ENCODE measurements around the gene OGFR.

OGFR gene

DNA sequence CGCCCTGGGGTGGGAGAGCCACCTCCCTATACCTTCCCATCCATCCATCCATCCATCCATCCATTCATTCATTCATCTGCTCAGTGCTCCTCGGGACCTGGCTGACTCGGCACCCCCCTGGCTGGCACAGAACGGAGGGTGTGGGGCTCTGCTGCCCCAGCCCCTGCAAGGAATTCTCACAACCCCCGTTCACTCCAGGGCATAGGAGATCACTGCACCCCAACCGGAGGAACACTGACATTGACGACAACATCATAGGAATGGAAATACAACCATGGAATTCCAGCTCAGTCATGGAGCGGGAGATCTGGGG is 36.4 kb upstream of the OGFR start:
- DNase-seq (ENCODE audit: insufficient read length, low spot score): no peak
- no peak for FAIRE-seq
- TF ChIP-seq POLR2A (IDR thresholded peaks at IDR 0.05; ENCODE audit: low read depth, low read length): no peak
- no peak for TF ChIP-seq POU2F2 (IDR thresholded peaks at IDR 0.05; ENCODE audit: low read depth, low read length)
- no peak for TF ChIP-seq SPI1 (IDR thresholded peaks at IDR 0.05; ENCODE audit: low read depth, low read length)
- TF ChIP-seq POLR2AphosphoS5 (IDR thresholded peaks at IDR 0.05; ENCODE audit: low read depth, low read length): no peak
- TF ChIP-seq PAX5 (IDR thresholded peaks at IDR 0.05; ENCODE audit: insufficient read depth, low read length, severe bottlenecking): no peak
- no peak for TF ChIP-seq TAF1 (IDR thresholded peaks at IDR 0.05; ENCODE audit: low read depth, low read length)

DNA sequence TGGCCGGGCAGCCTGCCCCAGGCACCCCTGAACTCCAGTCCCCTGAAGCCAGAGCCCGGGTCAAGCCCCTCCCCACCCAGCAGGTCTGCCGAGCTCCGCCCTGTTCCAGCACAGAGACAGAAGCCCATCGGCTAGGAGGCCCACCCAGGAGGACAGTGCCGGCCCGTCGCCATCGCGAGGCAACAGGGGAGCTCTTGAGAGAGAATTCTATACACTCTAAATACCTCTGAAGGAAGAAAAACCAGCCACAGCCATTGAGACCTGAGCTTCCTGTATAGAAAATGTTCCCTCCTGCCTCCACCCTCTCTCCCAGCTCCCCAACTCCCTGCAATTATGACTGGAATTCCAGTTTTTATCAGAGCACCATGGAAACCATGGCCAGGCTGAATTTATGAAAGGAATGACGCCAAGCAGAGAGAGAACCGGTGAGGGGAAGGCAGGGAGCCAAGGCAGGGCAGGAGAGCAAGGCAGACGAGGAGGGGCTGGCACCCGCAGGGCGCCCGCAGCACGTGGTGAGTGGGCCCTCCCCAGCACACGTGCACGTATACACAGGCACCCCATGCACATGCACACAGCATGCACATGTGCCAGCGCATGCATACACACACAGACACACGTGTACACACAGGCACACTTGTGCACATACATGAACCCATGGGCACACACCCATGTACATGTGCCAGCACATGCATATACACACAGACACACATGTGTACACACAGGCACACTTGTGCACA is 35.9 kb upstream of the OGFR start:
- TF ChIP-seq POLR2AphosphoS5 (IDR thresholded peaks at IDR 0.05; ENCODE audit: low read depth, low read length): no peak
- TF ChIP-seq POLR2A (IDR thresholded peaks at IDR 0.05; ENCODE audit: low read depth, low read length): no peak
- TF ChIP-seq PAX5 (IDR thresholded peaks at IDR 0.05; ENCODE audit: insufficient read depth, low read length, severe bottlenecking): no peak
- no peak for TF ChIP-seq POU2F2 (IDR thresholded peaks at IDR 0.05; ENCODE audit: low read depth, low read length)
- no peak for TF ChIP-seq TAF1 (IDR thresholded peaks at IDR 0.05; ENCODE audit: low read depth, low read length)
- TF ChIP-seq SPI1 (IDR thresholded peaks at IDR 0.05; ENCODE audit: low read depth, low read length): no peak
- DNase-seq (ENCODE audit: insufficient read length, low spot score) (no peak), FAIRE-seq (peak; percentile 23)

DNA sequence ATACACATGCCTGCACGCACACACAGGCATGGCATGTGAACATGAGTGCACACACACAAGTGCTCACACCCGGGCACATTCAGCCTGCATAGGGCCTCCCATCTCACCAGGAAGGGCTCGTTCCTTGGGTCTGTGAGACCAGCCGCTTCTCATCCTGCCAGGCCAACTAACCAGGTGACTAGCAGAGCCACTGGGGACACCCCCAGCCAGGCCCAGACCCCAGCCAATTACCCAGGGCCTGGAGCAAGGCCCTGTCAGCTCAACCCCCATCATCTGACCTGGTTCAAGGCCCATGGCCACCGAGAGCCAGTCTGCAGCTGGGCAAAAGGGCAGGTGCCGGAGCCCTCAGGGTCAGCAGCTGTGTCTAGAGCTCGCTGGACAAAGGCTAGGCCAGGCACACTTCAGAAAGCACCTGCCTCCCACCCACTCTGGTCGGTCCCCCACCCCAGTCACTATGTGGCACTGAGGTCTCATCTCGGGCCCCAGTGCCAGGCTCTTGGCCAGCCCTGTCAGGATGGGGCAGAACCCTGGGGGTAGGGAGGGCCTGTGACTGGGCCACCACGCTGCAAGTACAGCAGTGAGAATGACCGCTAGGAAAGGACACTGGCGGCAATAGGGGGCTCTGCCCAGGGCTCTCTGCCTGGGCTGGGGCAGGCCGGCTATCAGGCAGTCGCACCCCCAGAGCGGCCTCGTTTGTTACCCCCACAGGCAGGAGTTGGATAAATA is 35.1 kb upstream of the OGFR start:
- no peak for DNase-seq (ENCODE audit: insufficient read length, low spot score)
- TF ChIP-seq TAF1 (IDR thresholded peaks at IDR 0.05; ENCODE audit: low read depth, low read length) (no peak), POU2F2 (IDR thresholded peaks at IDR 0.05; ENCODE audit: low read depth, low read length) (no peak), POLR2AphosphoS5 (IDR thresholded peaks at IDR 0.05; ENCODE audit: low read depth, low read length) (no peak), PAX5 (IDR thresholded peaks at IDR 0.05; ENCODE audit: insufficient read depth, low read length, severe bottlenecking) (no peak), POLR2A (IDR thresholded peaks at IDR 0.05; ENCODE audit: low read depth, low read length) (no peak), SPI1 (IDR thresholded peaks at IDR 0.05; ENCODE audit: low read depth, low read length) (no peak)
- no peak for FAIRE-seq

DNA sequence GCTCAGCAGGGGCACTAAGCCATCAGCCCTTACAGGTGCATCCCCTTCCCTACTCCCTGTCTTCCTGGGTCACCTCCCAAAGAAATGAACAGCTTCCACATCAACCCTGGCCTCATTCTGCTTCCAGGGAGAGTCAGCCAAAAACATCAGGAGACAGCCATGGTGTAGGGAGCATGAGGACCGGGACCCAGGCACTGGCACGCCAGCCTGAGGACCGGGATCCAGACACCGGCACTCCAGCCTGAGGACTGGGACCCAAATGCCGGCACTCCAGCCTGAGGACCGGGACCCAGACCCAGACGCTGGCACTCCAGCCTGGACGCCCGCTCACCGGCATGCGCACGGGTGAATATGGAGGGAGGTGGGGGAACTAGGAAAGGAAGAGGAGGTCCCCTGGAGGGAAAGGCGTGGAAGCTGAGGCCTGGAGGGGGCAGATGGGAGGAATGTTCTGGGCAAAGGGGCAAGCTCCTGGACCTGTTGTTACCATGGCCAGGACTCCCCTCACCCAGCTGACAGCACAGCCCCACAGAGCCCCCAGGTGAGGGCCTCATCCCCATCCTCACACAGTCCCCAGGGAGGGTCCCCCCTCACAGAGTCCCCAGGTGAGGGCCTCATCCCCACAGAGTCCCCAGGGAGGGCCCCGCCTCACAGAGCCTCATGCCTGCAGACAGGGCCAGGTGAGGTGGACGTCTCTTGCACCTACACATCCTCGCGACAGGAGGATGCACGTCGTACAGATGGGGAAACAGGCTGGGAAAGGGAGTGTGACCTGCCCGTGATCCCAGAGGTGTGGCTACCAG is 34.3 kb upstream of the OGFR start:
- no peak for FAIRE-seq
- no peak for DNase-seq (ENCODE audit: insufficient read length, low spot score)
- TF ChIP-seq PAX5 (IDR thresholded peaks at IDR 0.05; ENCODE audit: insufficient read depth, low read length, severe bottlenecking): no peak
- TF ChIP-seq SPI1 (IDR thresholded peaks at IDR 0.05; ENCODE audit: low read depth, low read length): no peak
- TF ChIP-seq POLR2AphosphoS5 (IDR thresholded peaks at IDR 0.05; ENCODE audit: low read depth, low read length): no peak
- TF ChIP-seq POLR2A (IDR thresholded peaks at IDR 0.05; ENCODE audit: low read depth, low read length): no peak
- no peak for TF ChIP-seq POU2F2 (IDR thresholded peaks at IDR 0.05; ENCODE audit: low read depth, low read length)
- TF ChIP-seq TAF1 (IDR thresholded peaks at IDR 0.05; ENCODE audit: low read depth, low read length): no peak

DNA sequence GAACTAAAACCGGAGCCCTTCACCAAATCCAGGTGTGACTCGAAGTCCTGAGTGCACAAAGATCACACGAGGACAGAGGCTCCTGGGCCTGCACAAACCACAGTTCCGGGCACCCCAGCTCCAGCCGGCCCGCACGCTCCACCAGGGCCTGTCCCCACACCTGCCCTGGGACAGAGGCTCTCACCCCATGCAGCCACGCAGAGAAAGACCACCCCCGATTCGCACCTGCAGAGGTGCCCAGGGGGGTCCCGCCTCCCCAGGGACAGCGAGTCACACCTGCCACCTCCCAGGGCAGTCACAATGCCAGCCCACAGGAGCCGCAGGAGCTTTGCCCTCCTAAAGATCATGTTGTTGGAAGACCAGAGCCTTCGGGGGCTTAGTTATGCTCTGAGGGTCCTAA is 33.7 kb upstream of the OGFR start:
- TF ChIP-seq PAX5 (IDR thresholded peaks at IDR 0.05; ENCODE audit: insufficient read depth, low read length, severe bottlenecking) (no peak), POLR2A (IDR thresholded peaks at IDR 0.05; ENCODE audit: low read depth, low read length) (no peak), POLR2AphosphoS5 (IDR thresholded peaks at IDR 0.05; ENCODE audit: low read depth, low read length) (no peak), POU2F2 (IDR thresholded peaks at IDR 0.05; ENCODE audit: low read depth, low read length) (no peak), SPI1 (IDR thresholded peaks at IDR 0.05; ENCODE audit: low read depth, low read length) (no peak), TAF1 (IDR thresholded peaks at IDR 0.05; ENCODE audit: low read depth, low read length) (no peak)
- no peak for FAIRE-seq
- no peak for DNase-seq (ENCODE audit: insufficient read length, low spot score)

DNA sequence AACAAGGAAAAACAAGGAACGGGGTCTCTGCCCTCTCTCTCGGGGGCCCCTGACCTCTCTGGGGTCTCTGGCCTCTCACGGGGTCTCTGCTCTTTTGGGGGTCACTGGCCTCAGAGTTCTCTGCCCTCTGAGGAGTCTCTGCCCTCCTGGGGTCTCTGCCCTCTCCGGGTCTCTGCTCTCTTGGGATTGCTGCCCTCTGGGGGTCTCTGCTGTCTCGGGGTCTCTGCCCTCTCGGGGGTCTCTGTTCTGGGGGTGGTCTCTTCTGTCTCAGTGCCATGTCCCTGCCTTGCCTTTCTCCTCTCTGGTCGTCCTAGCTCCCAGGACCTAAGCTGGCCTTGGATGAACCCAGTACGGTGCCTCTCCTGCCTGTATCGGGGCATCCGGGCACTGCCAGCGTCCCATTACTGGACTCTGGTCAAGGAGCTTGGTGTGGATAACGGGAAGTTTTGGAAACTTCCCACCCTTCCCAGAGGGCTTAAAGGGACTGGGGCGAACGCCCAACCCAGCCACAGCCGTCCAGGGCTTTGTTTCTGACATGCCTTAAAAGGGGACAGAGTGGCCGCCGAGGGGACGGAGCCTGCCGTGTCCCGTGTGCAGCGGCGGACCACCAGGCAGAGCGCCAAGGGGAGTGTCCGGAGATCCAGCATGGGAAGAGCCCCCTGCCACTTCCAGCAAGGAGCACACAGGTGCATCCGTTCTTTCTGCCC is 33.1 kb upstream of the OGFR start:
- DNase-seq (ENCODE audit: insufficient read length, low spot score) (no peak), FAIRE-seq (no peak)
- no peak for TF ChIP-seq POLR2A (IDR thresholded peaks at IDR 0.05; ENCODE audit: low read depth, low read length)
- TF ChIP-seq SPI1 (IDR thresholded peaks at IDR 0.05; ENCODE audit: low read depth, low read length): no peak
- no peak for TF ChIP-seq POU2F2 (IDR thresholded peaks at IDR 0.05; ENCODE audit: low read depth, low read length)
- TF ChIP-seq TAF1 (IDR thresholded peaks at IDR 0.05; ENCODE audit: low read depth, low read length): no peak
- TF ChIP-seq PAX5 (IDR thresholded peaks at IDR 0.05; ENCODE audit: insufficient read depth, low read length, severe bottlenecking): no peak
- TF ChIP-seq POLR2AphosphoS5 (IDR thresholded peaks at IDR 0.05; ENCODE audit: low read depth, low read length): no peak

DNA sequence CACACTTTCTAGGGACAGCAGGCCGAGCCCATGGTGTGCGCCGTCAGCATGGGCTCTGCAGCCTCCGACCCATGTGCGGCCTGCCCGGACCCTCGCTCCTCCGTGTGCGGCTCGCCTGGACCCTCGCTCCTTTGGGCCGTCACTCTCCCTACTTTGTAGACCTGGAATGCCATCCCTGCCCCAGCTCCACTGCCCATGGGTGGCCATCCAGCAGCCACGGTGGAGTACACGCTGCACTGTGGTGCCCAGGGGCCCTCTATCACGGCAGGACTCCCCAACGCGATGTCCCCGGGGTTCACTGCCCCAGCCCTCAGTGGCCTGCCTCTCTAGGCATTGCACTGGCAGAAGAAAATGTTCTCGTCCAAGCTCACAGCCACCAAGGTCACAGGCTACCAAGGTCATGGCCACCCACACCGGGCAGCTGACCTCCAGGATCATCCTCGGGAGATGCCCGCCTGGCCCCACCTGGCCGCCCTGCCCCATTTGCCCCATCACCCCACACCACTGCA is 32.5 kb upstream of the OGFR start:
- DNase-seq (ENCODE audit: insufficient read length, low spot score) (no peak), FAIRE-seq (no peak)
- no peak for TF ChIP-seq POLR2AphosphoS5 (IDR thresholded peaks at IDR 0.05; ENCODE audit: low read depth, low read length)
- TF ChIP-seq POU2F2 (IDR thresholded peaks at IDR 0.05; ENCODE audit: low read depth, low read length): no peak
- TF ChIP-seq POLR2A (IDR thresholded peaks at IDR 0.05; ENCODE audit: low read depth, low read length): no peak
- no peak for TF ChIP-seq SPI1 (IDR thresholded peaks at IDR 0.05; ENCODE audit: low read depth, low read length)
- TF ChIP-seq PAX5 (IDR thresholded peaks at IDR 0.05; ENCODE audit: insufficient read depth, low read length, severe bottlenecking): no peak
- no peak for TF ChIP-seq TAF1 (IDR thresholded peaks at IDR 0.05; ENCODE audit: low read depth, low read length)

DNA sequence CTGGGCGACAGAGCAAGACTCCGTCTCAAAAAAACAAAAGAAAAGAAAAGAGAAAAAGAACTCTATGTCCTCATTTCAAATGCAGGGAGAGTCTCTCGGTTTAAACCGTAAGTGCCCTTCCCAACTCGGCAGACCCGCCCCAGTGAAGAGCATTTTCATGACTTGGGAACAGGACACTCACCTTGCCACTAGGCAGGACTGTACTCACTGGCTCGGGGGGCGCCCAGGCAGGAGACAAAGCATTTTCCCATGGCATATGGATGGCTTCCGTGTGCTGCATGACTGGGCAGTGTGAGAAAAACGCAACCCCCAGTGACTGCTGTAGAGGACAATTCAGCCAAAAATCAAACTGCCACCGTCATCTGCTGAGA is 32.0 kb upstream of the OGFR start:
- TF ChIP-seq POU2F2 (IDR thresholded peaks at IDR 0.05; ENCODE audit: low read depth, low read length) (no peak), PAX5 (IDR thresholded peaks at IDR 0.05; ENCODE audit: insufficient read depth, low read length, severe bottlenecking) (no peak), TAF1 (IDR thresholded peaks at IDR 0.05; ENCODE audit: low read depth, low read length) (no peak), POLR2AphosphoS5 (IDR thresholded peaks at IDR 0.05; ENCODE audit: low read depth, low read length) (no peak)
- DNase-seq (ENCODE audit: insufficient read length, low spot score) (no peak), FAIRE-seq (no peak)
